HG03095 (cell line): ENCODE results near the gene SCYL1.
A peak's percentile ranks its signal among the peaks of the same experiment; 100 is the strongest.
"Not testable (repeated sequence)": the region's sequence is repeated elsewhere in the genome, so short reads cannot be mapped to it uniquely, and the experiment has no call there.

Experiments
- ATAC-seq: cut with Tn5 transposase; IDR thresholded peaks from one replicate; pipeline ENCODE4 v1.9.1; 2021; ENCODE audit warnings: moderate library complexity; ENCODE audit not compliant: unreplicated experiment

The SCYL1 gene

GRCh38 chr11:65504674-65505465 is 20.0 kb upstream of the SCYL1 start:
- no peak for ATAC-seq

GRCh38 chr11:65505466-65506289 is 19.2 kb upstream of the SCYL1 start:
- no peak for ATAC-seq

- ATAC-seq, result no peak
These were observed 18.6 kb upstream of the SCYL1 start for GRCh38 chr11:65506290-65506771.

DNA sequence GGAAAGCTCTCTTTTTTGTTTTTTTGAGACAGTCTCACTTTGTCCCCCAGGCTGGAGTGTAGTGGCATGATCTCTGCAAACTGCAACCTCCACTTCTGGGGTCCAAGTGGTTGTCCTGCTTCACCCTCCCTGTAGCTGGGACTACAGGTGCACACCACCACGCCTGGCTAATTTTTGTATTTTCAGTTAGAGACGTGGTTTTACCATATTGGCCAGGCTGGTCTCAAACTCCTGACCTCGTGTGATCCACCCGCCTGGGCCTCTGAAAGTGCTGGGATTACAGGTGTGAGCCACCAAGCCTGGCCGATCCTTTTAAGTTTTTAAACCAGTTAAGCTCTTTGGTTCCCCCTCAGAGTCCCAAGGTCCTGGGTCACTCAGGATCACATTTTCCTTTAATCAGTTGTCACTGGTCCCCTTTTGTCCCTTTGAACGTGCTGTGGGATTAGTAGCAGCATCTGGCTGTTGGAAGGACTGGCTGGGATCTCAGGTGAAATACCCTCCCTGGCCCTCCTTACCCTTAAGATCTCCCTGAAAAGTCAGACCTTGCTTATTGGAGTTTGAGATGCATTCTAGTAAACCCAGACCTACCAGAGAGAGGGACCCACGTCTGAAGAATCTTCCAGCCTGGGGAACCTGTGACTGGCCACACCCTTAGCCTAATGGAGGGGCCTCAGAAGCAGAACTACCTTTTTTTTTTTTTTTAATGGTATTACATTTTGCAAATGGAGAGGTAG is 17.9 kb upstream of the SCYL1 start:
- peak; percentile 35 for ATAC-seq

DNA sequence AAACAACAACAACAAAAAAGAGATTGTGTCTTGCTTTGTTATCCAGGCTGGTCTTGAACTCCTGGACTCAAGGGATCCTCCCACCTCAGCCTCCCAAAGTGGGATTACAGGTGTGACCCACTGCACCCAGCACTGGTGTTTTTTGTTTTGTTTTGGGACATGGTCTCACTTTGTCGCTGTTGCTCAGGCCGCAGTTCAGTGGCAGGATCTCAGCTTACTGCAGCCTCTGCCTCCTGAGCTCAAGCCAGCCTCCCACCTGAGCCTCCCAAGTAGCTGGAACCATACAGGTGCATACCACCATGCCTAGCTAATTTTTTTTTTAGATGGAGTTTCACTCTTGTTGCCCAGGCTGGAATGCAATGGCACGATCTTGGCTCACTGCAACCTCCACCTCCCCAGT is 12.6 kb upstream of the SCYL1 start:
- not testable (repeated sequence) for ATAC-seq

DNA sequence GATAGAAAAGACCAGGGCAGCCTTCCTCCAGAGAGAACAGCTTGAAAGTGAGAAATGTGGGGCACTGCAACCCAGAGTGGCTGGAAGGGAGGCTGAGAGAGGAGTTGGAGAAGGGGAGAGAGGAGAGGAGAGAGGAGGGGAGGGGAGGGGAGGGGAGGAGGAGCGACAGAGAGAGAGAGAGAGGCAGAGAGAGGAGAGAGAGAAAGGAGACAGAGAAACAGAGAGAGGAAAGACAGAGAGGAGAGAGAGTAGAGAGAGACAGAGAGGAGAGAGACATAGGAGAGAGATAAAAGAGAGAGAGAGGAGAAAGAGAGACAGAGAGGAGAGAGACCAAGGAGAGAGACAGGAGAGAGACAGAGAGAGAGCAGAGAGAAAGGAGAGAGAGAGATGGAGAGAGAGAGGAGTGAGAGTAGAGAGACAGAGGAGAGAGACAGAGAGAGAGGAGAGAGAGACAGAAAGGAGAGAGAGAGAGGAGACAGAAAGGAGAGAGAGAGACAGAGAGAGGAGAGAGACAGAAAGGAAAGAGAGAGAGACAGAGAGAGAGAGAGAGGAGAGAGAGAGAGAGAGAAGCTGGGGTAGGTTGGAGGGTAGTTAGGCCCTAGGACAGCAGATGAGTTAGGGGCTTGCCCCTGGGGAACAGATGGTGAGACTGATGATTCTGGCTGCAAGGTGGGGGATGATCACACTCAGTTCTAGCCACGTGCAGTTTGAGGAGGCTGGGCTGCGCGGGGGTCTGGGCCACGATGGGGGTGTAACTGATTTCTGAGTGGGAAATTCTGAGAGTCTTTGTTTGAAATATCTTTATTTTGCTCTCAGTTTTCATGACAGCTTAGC is 8.5 kb upstream of the SCYL1 start:
- no peak for ATAC-seq

DNA sequence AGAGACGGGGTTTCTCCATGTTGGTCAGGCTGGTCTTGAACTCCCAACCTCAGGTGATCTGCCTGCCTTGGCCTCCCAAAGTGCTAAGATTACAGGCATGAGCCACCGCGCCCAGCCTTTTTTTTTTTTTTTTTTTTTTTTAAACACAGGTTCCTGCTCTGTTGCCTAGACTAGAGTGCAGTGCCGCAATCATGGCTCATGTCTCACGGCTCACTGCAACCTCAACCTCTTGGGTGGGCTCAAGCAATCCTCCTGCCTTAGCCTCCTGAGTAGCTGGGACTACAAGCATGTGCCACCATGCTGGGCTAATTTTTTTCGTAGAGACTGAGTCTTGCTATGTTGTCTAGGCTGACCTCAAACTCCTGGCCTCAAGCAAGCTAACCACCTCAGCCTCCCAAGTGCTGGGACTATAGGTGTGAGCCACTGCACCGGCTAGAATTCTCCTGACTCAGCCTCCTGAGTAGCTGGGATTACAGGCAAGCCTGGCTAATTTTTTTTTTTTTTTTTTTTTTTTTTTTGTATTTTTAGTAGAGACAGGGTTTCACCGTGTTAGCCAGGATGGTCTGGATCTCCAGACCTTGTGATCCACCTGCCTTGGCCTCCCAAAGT is 5.8 kb upstream of the SCYL1 start:
- not testable (repeated sequence) for ATAC-seq

GRCh38 chr11:65521777-65522521 is 2.9 kb upstream of the SCYL1 start:
- ATAC-seq, result not testable (repeated sequence)

DNA sequence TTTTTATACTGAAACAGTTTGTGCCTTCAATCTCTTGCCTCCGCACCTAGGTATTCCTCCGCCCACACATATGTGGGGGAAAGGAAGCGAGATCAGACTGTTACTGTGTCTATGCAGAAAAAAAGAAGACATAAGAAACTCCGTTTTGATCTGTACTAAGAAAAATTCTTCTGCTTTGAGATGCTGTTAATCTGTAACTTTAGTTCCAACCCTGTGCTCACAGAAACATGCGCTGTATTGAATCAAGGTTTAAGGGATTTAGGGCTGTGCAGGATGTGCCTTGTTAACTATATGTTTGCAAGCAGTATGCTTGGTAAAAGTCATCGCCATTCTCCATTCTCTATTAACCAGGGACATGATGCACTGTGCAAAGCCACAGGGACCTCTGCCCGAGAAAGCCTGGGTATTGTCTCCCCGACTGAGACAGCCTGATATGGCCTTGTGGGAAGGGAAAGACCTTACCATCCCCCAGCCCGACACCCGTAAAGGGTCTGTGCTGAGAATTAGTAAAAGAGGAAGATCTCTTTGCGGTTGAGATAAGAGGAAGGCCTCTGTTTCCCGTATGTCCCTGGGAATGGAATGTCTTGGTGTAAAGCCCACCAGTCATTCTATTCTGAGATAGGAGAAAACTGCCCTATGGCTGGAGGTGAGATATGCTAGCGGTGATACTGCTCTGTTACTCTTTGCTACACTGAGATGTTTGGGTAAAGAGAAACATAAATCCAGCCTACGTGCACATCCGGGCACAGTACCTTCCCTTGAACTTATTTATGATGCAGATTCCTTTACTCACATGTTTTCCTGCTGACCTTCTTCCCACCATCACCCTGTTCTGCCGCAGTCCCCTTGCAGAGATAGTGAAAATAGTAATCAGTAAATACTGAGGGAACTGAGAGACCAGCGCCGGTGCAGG is 1.9 kb upstream of the SCYL1 start:
- ATAC-seq, result not testable (repeated sequence)

GRCh38 chr11:65523631-65523968 is 1.3 kb upstream of the SCYL1 start:
- ATAC-seq, result not testable (repeated sequence)

DNA sequence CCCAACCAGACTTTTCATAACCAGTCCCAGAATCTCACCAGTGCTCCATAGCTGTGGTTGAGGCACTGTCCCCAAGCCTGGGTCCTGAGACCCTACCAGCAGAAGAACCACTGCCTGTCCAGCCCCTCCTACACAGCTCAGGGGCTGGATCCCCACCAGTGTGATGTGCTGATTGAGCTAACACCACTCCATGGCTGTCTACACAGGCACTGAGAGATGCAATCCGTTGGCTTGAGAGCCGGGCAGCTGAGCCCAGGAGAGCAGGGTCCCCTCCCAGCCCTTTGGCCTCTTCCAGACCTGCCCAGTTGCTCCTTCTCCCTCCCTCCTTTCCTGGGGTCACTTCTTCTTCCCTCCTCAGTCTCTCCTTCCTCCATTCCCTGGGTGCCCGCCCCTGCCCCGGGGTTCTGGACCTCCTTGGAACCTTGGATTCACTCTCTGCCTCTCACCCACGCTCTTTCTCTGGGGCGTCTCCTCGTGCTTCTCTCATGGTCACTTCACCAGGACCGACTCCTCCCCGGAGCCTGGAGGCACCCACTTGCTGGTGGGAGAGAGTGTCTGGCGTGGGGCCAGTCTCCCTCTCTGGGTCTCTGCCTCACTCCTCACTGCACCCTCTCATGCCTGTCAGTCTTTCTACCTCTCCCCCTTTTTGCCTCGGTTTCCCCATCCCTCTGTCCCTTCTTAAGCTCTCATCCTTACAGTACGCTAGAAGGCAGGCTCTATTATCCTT is 706 bp upstream of the SCYL1 start:
- no peak for ATAC-seq

DNA sequence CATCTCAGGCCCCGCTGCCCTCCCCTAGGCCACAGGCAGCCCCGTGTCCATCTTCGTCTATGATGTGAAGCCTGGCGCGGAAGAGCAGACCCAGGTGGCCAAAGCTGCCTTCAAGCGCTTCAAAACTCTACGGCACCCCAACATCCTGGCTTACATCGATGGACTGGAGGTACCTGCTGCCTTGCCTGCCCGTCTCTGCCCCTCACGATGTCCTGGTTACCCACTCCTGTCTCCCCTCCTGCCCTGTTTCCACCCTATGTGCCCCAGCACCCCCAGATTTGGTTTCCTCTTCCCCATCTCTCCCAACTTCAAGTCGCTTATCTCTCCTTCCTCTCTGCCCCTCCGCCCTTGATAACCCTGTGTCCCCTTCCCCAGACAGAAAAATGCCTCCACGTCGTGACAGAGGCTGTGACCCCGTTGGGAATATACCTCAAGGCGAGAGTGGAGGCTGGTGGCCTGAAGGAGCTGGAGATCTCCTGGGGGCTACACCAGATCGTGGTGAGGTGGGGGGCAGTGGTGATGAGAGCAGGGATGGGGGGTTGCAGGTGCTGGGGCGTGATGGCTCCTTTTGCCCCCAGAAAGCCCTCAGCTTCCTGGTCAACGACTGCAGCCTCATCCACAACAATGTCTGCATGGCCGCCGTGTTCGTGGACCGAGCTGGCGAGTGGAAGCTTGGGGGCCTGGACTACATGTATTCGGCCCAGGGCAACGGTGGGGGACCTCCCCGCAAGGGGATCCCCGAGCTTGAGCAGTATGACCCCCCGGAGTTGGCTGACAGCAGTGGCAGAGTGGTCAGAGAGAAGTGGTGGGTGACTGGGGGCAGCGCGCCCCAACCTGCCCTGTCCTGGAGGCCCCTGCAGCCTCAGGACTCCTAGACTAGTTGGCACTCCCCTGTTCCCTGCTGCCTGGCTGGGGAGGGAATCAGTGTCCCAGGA is 930 bp downstream of the SCYL1 start:
- no peak for ATAC-seq

- no peak for ATAC-seq
These were observed 1.9 kb downstream of the SCYL1 start for GRCh38 chr11:65526744-65527143.

DNA sequence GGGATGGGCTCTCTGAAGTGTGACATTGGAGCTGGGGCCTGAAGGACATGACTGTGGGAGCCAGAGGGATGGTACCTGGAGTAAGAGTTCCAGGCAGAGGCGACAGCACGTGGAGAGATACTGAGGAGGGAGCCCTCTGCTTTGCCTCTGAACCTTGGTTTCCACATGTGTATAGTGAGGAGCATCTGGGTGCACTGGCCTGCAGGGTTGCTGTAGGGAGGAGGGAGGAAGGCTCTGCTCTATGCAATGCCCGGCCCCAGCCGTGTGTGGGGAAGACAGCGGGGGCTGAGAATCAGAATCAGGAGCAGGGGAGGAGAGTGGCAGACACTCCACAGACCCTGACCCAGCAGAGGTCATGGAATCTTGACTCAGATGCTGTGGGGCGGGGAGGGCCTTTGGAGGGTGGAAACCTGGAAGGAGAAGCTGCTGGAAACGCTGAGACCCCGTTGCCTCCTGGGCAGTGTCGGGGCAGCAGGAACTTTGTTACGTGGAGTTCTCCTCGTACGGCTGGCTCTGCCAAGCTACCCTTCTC is 4.0 kb downstream of the SCYL1 start:
- no peak for ATAC-seq

GRCh38 chr11:65529475-65530156 is 4.7 kb downstream of the SCYL1 start:
- ATAC-seq, result no peak

- ATAC-seq, result no peak
These were observed 5.2 kb downstream of the SCYL1 start for GRCh38 chr11:65530157-65530496.
